GM21825 (cell line): ENCODE data around the gene SMIM32.

Experiments
- ATAC-seq: cut with Tn5 transposase; IDR thresholded peaks from one replicate; pipeline ENCODE4 v1.9.1; 2021; ENCODE audit warnings: mild to moderate bottlenecking, moderate library complexity; ENCODE audit not compliant: unreplicated experiment

SMIM32 gene

DNA sequence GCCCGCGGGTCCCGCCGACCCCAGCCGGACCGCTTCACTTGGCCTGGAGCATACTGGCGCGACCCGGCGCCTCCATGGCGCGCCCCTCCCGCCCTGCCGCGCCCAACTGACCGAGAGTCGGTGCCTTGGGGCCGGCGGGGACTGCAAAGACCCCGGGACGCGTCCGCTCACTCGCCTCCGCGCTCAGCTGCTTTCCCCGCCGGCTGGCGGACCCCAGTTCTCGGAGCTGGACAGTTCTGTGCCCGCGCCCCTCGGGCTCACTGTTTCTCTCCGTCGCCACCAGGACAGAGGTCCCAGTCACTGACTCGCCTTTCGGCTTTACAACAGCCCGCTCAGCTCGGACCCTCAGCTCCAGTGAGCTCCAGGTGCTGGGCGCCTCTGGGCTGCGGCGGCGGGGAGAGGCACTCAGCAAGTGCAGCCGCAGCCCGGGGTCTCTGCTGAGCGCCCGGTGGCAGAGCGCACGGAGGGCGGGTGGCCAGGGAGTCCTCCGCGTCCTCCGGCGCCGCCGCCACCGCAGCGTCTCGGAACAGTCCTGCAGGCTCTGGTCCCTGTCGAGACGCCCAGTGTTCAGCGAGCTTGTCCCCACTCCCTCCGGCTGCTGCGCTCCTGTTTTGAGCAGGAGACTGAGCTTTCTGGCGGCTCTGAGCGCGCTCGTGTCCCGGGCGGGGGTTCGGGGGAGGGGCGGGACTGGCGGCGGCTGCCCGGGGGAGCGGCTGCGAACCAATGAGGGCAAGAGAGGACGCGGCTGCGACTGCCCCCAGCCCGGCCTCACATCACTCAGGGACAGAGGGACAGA is at the start of gene SMIM32:
TSS of gene SMIM32 (minus strand) at position 637 of the 796 bp plus-strand sequence. CDS start 638 bp downstream, outside the sequence.
- no peak for ATAC-seq

DNA sequence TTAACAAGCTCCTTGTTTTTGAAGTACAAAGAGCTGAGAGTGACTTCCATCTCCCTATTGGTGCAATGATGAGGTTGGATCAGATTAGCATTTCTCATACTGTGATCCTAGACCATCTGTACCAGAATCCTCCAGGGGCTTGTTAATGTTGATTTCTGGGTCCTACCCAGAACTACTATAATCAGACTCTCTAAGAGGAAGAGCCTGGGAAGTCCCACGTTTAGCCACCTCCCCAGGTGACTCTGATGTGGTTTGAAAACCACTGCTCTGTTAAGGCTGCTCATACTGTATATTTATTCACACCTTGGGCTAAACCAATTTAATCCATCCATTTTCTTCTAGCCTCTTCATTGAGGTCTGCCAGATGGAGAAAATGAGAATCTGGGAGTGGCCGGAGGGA is 49.6 kb upstream of the SMIM32 start:
- ATAC-seq, result peak; percentile 58

DNA sequence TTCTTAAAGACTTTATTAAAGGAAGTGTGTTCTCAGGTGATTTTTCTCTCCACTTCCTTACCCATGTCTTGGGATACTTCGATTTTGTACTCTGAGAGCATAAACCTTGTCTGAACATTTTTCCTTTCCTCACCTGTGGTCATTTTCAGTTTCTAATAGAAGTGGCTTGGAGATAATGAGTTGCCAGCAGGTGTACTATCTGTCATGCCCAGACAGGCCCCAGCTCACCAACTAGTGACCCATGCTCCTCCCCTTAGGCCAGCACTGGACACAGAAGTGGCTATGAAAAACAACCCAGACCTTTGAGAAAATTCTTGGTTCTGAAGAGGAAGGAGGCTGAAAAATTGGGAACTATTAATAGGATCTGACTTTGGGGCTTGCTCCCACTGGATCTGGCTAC is 49.2 kb upstream of the SMIM32 start:
- ATAC-seq, result no peak

DNA sequence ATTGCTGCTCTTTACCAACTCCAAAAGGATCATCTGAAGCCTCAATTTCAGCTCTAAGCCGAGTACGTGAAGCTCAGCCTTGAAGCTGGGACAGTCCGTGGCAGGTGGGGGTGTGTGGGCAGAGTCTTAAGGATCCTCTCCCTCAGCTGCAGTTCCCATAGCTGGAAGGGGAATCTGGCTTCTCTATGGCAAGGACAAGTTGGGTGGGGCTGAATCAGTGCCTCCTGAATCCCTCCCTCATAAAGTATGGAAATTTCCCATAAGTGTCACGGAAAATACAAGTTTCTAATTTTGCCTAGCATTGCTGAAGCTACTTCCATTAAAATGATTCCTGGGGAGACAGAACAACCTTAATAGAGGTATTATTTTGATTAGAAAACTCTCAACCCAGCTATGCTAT is 47.9 kb upstream of the SMIM32 start:
- ATAC-seq, result no peak

DNA sequence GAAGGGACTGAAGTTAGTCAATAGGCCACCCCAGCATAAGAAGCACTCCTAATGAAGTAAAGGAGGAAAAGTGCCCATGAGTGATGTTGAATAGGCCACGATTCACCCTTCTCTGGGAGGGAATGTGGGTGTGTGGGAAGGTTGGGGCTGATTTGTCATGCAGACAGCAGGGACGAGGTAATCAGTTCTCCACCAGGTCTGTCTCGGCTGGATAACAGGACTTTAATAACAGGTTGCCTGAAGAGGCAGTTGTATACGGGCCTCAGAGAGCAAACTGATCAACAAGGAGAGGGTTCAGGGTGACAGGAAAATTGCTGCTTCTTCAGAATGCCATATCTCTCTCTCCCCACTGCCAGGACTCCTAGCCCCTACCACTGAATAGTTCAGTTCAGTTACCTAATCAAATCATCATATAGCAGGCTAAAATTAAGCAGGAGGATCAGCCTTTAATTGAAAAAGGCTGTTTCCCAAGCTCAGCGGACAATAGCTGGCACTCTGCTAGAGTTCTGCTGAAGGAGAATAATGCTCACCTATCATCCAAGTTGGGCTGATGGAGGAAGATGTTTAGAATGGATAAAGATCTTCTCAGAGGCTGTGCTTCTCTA is 43.6 kb upstream of the SMIM32 start:
- ATAC-seq, result no peak

DNA sequence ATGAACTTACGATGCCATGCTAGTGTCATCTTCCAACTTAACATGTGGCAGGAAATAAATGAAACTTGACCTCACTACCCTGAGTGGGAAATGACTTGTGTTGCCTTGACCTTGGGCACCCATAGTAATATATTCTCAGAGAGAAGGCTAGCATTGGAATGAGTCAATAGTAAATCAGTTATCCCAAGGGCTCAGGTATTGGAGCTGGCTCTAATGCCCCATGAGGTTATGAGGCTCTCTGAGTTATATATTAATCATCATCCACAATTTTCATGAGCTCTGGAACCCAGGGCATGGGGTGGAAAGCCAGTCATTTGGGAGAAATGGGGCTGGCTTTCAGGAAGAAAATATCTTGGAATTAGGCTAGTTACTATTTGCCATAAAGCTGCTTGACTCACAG is 42.4 kb upstream of the SMIM32 start:
- no peak for ATAC-seq

DNA sequence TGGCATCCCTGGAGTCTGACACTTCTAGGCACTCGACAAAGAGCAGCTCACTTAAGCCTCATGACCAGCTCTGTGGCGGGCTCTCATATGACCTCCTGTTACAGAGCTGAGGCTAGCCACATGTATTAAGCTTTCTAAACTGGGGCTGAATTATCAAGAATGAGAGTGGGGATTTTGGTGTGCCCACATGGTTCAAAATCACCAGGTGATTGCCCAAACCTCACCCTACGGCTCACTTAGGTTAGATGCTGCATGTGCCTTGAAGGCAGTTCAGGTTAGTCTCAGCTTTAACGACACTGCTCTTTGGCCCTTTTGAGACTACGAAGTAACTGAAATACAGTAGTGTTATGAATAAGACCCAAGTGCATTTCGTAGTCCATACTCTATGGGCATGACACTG is 39.4 kb upstream of the SMIM32 start:
- peak; percentile 54 for ATAC-seq

DNA sequence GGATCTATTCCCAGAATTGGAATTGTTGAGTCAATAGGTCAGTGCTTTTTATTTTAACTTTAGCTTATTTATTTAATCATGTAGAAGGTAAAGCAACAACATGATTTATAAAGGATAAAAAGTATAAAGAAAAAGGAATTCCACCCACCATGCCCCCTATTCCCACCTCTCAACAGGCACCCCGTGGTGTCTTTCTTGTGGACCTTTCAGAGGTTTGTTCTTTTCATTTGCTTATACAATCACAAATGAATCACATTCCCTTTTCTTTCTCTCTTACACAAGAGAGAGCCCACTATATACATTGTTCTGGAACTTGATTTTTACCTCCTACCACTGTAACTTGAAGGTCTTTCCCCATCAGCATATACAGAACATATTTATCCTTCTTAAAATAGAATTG is 37.2 kb upstream of the SMIM32 start:
- ATAC-seq, result no peak

DNA sequence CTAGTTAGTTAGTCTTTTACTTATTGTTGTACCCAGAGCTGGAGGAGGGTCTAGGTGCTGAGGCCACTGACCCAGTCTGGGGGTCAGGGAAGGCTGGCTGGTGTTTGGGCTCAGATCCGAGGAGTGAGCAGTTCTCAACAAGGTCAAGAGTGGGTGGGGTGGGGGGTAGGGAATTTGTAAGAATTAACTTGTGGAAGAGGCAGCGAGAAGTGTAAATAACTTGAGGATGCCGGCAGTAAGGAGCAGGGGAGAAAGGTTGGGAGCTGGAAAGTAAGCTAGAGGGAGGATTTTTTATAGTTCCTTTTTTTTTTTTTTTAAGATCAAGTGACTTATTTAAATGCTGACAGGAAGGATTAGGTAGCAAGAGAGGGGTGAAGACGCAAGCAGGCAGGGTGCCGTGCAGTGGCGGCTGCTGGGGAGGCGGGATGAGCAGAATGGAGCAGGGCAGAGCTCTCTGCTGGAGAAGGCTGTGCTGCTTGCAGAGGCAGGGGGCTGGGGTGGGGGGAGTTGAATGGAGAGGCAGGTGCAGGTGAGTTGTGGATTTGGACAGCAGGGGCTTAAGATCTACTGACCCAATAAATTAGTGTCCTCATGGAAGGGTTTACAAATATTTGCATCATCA is 35.3 kb upstream of the SMIM32 start:
- ATAC-seq, result no peak

DNA sequence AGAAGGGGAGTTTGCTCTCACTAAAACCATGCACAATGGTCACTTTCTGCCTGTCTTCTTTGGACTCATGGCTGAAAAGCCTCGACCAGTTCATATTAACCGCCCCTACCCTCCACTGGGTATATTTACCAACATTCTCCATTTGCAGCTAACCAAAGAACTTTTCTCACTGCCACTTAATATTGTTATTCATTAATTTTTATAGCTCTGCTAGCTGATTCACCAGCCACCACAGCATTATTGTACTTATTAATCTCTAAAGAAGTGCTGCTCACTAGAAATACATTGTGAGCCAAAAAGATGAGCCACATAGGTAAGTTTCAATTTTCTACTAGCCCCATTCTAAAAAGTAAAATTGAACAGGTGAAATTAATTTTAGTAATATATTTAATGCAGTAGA is 33.4 kb upstream of the SMIM32 start:
- no peak for ATAC-seq

DNA sequence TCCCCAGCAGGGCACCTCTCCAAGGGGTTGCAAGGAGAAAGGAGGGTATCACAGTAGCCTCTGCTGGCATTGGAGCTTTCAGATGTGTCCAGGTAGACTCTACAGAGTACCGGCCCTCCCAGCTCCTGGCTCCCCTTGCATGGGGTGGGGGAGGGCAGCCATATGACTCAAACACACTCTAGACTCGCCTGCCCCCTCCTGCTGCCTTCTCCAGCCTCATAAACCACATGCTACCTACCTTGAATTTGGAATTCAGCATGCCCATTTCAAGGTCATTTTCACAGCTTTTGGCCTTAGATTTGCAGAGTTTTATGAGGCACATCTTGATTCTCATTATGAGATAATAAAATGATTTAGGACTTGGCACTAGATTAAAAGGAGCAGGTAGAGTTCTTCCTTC is 32.8 kb upstream of the SMIM32 start:
- no peak for ATAC-seq

DNA sequence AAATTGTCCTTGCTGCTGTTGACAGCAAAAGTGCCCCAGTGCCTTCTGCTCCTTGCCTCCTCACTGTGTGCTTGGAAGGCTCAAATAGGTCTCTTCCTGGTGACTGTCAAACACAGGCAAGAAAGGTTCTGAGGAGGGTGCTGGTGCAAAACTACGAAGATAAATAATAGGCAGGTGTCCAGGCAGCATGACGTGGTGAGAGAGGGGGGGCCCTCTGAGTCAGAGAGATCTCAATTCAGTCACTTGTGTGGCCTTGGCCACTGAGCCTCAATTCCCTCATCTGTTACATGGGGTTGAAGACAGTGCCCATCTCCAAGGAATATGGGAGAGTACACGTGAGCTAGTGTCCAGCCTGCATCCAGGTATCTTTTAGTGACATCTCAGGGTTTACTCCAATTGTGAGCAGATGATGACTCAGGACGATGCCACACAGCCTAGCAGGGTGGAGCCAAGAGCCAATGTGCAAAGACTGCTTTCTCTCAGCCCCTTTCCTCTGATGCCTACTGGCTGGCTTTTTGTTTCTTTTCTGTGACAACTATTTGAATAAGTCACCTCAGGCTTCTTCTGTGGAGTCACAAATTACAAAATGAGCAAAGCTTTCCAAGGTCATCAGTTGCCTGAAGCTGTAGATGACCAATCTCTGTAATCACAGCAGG is 29.7 kb upstream of the SMIM32 start:
- no peak for ATAC-seq

DNA sequence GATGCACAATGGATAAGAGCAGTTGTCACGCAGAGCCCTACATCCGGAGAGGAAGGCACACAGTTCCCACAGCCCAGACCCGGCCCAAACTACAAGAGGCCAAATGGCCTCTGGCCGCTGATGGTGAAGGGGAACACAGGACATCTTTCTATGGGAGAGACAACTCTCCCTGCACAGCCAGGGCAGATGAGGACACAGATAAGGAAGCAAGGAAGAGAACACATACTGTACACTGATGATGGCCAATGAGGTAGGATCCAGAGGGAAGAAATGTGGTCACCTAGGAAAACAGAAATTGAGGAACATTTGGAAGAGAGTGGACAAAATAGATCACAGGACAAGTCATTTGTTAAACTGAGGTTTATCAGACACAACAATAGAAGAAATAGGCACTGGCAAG is 28.4 kb upstream of the SMIM32 start:
- ATAC-seq, result no peak

DNA sequence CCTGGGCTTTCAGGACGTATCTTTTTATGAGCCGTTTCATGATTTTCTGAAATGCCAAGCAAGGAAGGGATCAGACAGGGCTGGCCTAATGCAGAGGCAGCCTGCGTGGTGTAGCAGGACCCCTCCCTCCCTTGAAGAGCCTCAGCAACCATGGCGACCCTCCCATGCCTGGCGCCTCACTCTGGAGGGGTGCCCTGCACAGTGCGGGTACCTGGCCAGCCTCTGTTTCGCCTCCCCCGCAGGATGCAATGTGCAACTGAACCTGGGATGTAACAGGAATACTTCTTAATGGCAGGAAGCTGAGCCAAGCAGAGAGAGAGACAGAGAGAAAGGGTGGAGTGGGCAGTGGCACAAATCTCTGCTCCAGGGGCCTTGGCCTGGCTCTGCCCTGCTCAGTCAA is 23.3 kb upstream of the SMIM32 start:
- ATAC-seq, result no peak

DNA sequence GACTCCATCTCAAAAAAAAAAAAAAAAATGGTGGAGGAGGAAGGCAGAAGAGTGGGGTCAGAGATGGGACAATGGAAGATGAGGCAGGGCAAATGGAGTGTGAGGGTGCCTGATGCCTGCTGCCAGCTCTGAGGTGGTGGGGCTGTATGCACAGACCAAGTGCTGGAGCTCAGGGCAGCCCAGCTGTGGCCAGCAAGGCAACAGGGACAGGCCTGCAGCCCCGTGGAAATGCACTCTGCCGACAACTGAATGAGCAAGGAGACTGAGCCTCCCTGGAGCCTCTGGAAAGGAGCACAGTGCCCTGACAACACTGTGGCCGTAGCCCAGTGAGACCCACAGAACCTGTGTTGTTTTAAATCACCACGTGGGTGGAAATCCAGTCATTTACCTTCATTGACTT is 22.9 kb upstream of the SMIM32 start:
- no peak for ATAC-seq

DNA sequence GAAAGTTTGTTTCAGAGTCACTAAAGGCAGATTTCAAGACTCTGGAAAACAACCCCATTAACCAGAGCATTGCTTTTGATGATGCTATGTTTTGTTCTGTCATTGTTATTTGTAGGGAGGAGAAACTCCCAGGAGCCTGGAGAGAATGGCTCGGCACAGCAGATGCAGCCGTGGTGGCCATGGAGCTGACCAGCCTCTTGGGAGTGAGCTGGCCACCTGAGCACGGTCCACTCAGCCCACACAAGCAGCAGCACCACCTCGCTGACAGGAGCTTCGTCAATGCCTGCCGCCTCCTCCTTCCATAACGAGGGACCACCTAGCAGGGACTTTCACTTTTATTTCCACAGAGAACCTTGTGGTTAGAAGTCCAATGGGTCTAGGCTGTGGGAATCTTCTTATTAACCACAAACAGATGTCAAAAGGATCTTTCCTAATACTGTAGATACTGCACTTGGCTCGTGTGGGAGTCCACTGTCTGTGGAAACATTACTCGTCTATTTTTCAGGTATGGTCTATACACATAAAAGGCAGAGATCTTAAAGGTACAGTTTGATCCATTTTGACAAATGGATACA is 21.0 kb upstream of the SMIM32 start:
- no peak for ATAC-seq

DNA sequence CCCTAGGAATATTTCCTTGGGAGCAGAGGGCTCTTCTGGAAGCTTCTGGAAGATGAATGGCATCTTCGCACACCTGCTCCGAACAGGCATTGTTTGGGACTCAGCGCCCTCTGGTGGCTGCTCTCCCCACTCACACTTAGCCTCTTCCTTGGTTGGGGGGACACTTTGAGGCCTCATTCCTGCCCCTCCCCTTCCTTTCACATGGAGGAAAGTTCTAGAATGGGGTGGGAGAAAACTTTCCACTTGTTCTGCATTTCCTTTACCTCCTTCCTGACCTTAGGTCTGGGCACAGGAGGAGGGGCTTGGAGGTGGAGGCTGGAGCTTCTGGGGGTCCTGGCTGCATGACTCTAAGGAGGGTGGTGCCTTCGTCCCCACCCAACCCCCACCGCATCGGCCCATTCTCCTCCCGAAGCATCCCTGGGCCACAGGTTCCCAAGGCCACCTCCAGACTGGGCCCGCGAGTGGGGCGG is 19.3 kb upstream of the SMIM32 start:
- ATAC-seq, result no peak

DNA sequence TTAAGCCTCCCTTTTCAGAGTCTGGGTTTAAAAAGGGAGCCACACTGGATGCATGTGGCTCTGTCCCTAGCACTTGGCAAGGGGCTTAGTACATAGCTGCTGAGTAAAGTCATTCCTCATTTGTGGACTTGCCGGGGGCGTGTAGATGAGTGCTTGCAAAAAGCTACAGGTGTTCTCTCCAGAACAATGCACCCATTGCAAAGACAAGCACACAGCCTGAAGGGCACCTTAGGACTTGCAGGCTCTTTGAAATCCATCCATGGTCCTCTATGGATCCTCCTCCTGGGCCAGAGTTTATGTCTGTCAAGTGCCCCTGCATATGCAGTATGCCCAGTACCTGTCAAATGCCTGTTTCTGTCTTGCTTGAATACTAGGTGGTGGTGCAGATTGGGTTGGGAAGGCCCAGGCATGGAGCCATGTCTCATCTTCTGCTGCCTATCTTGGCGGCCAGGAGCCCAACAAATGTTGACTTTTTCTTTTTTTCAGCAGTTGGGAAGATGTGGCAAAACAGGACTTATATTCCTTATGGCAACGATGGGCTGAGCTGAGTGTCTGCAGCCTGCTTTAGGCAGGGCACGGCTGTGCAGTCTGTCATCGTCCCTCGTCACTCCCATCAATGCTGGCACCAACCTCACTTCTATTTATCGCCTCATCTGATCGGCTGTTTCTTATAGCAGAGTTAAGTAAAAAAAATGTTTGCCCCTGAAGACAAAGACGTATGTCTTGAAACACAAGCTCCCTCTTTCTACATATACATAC is 18.5 kb upstream of the SMIM32 start:
- ATAC-seq, result no peak

DNA sequence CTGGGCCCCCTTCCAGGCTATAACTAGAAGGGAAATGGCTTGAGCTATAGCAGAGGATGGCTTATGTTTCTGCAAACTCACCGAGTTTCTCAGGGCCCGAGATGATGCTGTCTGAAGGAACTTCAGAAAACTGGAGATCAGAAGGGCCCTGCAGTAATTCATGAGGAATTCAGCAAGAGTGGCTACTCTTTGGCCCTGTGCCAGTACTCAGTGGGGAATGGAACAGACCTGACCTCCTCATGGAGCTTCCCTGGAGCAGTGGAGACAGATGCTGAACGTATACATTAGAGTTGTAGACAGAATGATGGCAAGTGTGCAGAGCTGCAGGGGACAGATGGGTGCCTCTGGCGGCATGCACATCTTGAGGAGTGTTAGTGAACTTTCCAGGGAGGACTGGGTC is 17.3 kb upstream of the SMIM32 start:
- ATAC-seq, result no peak

DNA sequence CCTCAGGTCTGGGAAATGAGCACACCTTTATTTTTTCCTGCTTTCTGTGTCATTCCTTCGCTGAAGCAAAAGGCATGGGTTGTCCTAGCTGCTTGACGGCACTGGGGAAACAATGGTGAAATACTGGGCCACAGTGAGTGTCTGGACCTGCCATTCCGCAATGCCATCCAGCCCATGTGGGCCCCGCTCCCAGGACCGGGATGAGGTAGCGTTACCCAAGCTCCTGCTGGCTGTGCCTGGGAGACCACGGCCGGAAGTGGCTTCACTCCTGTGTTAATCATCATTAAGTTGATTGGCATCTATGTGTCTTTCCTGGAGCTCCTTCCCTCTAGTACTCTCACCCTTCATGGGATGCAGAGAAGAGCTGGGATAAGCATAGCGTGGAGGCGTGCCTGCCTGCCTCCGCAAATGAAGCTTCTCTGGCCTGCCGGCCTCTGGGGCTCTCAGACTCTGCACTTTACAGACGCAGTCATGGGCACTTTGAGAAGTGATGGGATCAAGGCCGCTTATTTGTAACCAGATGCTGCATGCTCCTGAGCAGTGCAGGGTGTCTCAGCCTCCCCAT is 16.5 kb upstream of the SMIM32 start:
- no peak for ATAC-seq
